Stimulated activated naive B cell treated with anti-CD40 and anti-IgM and Interleukin-4, amounts not matched to agents 10 μg/mL and 1 μg/mL and 100 μg/mL, for 72 hours (primary cell): ENCODE results near the gene CDKN2B-AS1.
"Not testable (repeated sequence)": the region's sequence is repeated elsewhere in the genome, so short reads cannot be mapped to it uniquely, and the experiment has no call there.

Experiments used
- ATAC-seq, 2 donors: fragments of 150-1000 bp; cut with Tn5 transposase; replicated peaks; 2 replicates each; pipeline ENCODE4 v1.10.0; 2021; ENCODE audit warnings: moderate library complexity in 1 of 2
- DNase-seq: peaks from one replicate; pipeline ENCODE4 v3.0.0; 2021
- H3K27ac Mint-ChIP-seq: one replicate; pipeline ENCODE4 v1.8.0; 2022; ENCODE audit warnings: mild to moderate bottlenecking, mixed read lengths
- H3K27me3 Mint-ChIP-seq, 2 donors: one replicate each; pipeline ENCODE4 v1.8.0; 2022; ENCODE audit warnings: mixed read lengths in 2 of 2
- H3K36me3 Mint-ChIP-seq, 2 donors: one replicate each; pipeline ENCODE4 v1.8.0; 2022; ENCODE audit warnings: mixed read lengths in 2 of 2, mild to moderate bottlenecking in 1 of 2
- H3K4me1 Mint-ChIP-seq, 2 donors: one replicate each; pipeline ENCODE4 v1.8.0; 2022; ENCODE audit warnings: mixed read lengths in 2 of 2, mild to moderate bottlenecking in 1 of 2
- H3K4me3 Mint-ChIP-seq, 2 donors: one replicate each; pipeline ENCODE4 v1.8.0; 2022; ENCODE audit warnings: mild to moderate bottlenecking in 2 of 2, mixed read lengths in 2 of 2, moderate library complexity in 1 of 2
- H3K9me3 Mint-ChIP-seq, 2 donors: one replicate each; pipeline ENCODE4 v1.8.0; 2022; ENCODE audit warnings: mixed read lengths in 2 of 2, mild to moderate bottlenecking in 1 of 2

Gene CDKN2B-AS1

GRCh38 chr9:21994556-21995005, at the start of gene CDKN2B-AS1:
CDKN2B-AS1 (plus strand) TSS chr9:21994791.
- peak; percentile 51 for DNase-seq
- peak within 1 kb of the TSS; percentile 98 for H3K27ac Mint-ChIP-seq
- peaks cover 10 to 14% of the 10 kb centered on the region in 2 donors for H3K27me3 Mint-ChIP-seq
- peak within 1 kb of the TSS; percentile 93 to 97 for H3K4me3 Mint-ChIP-seq
- peaks cover 21 to 40% of the 10 kb centered on the region in 2 donors for H3K4me1 Mint-ChIP-seq
- peaks cover 0 to under 1% of the 10 kb centered on the region in 2 donors for H3K9me3 Mint-ChIP-seq
- H3K36me3 Mint-ChIP-seq = peaks cover 9 to 13% of the 10 kb centered on the region in 2 donors
- peak; percentile 62 to 63 for ATAC-seq

GRCh38 chr9:21945606-21946005, 49.0 kb upstream of the CDKN2B-AS1 start:
- ATAC-seq (no peak), DNase-seq (no peak)
- Mint-ChIP-seq H3K9me3 (peaks cover 0 to 3% of the 10 kb centered on the region in 2 donors), H3K27ac (no peak overlapping the region), H3K4me3 (no peak overlapping the region), H3K4me1 (peaks cover 0 to 7% of the 10 kb centered on the region in 2 donors), H3K36me3 (peaks cover 0 to 7% of the 10 kb centered on the region in 2 donors), H3K27me3 (peaks cover 37 to 53% of the 10 kb centered on the region in 2 donors)

DNA sequence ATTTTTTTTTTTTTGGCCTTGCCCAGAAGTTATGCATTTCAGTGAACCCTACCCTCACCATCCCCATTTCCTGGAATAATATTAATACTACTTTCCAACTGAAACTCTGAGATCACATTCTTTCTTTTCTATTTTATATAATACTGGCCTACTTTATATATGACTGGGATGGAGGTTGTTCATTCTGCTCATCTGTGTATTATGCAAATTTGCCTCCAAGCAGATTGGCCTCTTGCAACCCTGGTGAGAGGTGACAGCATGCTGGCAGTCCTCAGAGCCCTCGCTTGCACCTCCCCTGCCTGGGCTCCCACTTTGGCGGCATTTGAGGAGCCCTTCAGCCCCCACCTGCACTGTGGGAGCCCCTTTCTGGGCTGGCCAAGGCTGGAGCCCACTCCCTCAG, 35.8 kb upstream of the CDKN2B-AS1 start:
- Mint-ChIP-seq H3K4me1 (no peaks in the 10 kb centered on the region), H3K4me3 (no peak overlapping the region), H3K9me3 (peaks cover 0 to 2% of the 10 kb centered on the region in 2 donors), H3K27me3 (peaks cover 45 to 53% of the 10 kb centered on the region in 2 donors), H3K36me3 (no peaks in the 10 kb centered on the region), H3K27ac (no peak overlapping the region)
- no peak for ATAC-seq
- no peak for DNase-seq

DNA sequence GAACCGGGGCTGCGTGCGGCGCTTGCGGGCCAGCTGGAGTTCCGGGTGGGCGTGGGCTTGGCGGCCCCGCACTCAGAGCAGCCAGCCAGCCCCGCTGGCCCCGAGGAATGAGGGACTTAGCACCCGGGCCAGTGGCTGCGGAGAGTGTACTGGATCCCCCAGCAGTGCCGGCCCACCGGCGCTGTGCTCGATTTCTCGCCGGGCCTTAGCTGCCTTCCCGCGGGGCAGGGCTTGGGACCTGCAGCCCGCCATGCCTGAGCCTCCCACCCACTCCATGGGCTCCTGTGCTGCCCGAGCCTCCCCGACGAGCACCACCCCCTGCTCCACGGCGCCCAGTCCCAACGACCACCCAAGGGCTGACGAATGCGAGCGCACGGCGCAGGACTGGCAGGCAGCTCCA, 35.3 kb upstream of the CDKN2B-AS1 start:
- H3K36me3 Mint-ChIP-seq, H3K27ac Mint-ChIP-seq, H3K4me3 Mint-ChIP-seq, H3K4me1 Mint-ChIP-seq, H3K9me3 Mint-ChIP-seq, DNase-seq, ATAC-seq: not testable (repeated sequence)
- peaks cover 46 to 54% of the 10 kb centered on the region in 2 donors for H3K27me3 Mint-ChIP-seq

- H3K36me3 Mint-ChIP-seq = peaks cover 0 to 10% of the 10 kb centered on the region in 2 donors
- DNase-seq (no peak), ATAC-seq (no peak)
- H3K27ac Mint-ChIP-seq = no peak overlapping the region
- peaks cover 11 to 21% of the 10 kb centered on the region in 2 donors for H3K4me1 Mint-ChIP-seq
- peaks cover 55 to 69% of the 10 kb centered on the region in 2 donors for H3K27me3 Mint-ChIP-seq
- no peak overlapping the region for H3K4me3 Mint-ChIP-seq
- H3K9me3 Mint-ChIP-seq = peaks cover under 1 to 4% of the 10 kb centered on the region in 2 donors
Measured at GRCh38 chr9:21961569-21961968, 33.0 kb upstream of the CDKN2B-AS1 start.

DNA sequence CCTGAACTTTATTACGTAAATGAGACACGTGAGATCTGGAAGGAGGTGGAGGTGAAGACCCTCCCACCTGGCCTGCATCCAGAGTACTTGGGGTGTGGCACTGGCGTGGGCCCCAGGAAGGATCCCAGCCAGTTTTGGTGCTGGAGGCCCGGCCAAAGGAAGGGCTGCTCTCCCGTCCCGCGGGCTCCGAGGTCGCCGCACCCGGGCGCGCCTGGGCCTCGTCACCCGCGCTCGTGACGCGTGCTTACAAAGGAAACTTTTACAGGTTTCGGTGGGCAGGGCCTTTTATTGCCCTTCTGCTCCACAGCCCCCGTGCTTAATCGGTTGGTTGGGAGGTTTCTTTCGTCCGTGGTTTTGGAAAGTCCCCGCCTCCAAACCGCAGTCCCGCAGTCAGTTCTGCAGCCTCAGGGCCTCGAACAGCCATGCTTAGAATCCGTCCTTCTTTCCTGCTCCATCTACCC, 29.6 kb upstream of the CDKN2B-AS1 start:
- Mint-ChIP-seq H3K9me3 (peaks cover 10 to 13% of the 10 kb centered on the region in 2 donors), H3K27me3 (peaks cover 79 to 97% of the 10 kb centered on the region in 2 donors), H3K36me3 (peaks cover 9 to 15% of the 10 kb centered on the region in 2 donors), H3K27ac (peak overlapping the region; percentile 94), H3K4me1 (peaks cover 22 to 35% of the 10 kb centered on the region in 2 donors), H3K4me3 (peak overlapping the region; percentile 77 to 80)
- ATAC-seq (peak; percentile 79 to 83), DNase-seq (peak; percentile 40)

- DNase-seq = peak; percentile 34
- H3K4me1 Mint-ChIP-seq = peaks cover 27 to 35% of the 10 kb centered on the region in 2 donors
- H3K9me3 Mint-ChIP-seq = peaks cover 12 to 13% of the 10 kb centered on the region in 2 donors
- peak overlapping the region; percentile 77 to 80 for H3K4me3 Mint-ChIP-seq
- H3K36me3 Mint-ChIP-seq = peaks cover 11 to 15% of the 10 kb centered on the region in 2 donors
- peak overlapping the region; percentile 94 for H3K27ac Mint-ChIP-seq
- peaks cover 82 to 97% of the 10 kb centered on the region in 2 donors for H3K27me3 Mint-ChIP-seq
- peak; percentile 80 to 81 for ATAC-seq
Measured at GRCh38 chr9:21965401-21965951, 29.1 kb upstream of the CDKN2B-AS1 start.

DNA sequence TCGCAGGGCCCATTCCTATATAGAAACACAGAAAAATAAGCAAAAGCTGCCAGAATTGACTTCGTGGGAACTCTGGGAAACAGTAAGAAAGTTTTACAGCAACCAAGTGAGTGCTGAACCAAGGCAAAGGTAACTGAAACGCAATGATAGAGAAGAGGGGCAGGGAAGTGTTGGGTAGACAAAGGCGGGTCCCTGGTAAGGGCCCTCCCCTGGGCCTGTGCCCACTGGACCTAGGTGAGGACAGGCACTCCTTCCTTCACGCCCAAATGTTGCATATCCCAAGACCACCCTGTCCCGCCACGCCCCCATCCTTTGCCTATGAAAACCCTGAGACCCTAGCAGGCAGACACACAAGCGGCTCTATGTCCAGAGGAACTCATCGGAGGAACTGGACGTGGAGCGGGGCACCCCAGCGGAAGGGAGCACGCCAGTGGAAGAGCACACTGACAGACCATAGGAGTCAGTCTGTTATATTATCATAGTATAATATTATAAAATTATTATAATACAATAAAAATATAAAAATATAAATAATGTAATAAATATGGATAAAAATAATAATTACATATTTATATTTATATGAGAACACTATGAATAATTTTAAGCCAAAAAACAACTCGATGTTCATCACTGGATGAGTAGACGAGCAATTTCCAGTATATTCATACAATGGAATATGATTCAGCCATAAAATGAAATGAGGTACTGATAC, 28.3 kb upstream of the CDKN2B-AS1 start:
- peaks cover 11 to 15% of the 10 kb centered on the region in 2 donors for H3K36me3 Mint-ChIP-seq
- peaks cover 84 to 100% of the 10 kb centered on the region in 2 donors for H3K27me3 Mint-ChIP-seq
- peak overlapping the region in 1 of 2 donors; percentile 80 for H3K4me3 Mint-ChIP-seq
- peaks cover 30 to 35% of the 10 kb centered on the region in 2 donors for H3K4me1 Mint-ChIP-seq
- DNase-seq (no peak), ATAC-seq (no peak)
- peaks cover 13 to 14% of the 10 kb centered on the region in 2 donors for H3K9me3 Mint-ChIP-seq
- H3K27ac Mint-ChIP-seq = peak overlapping the region; percentile 94

DNA sequence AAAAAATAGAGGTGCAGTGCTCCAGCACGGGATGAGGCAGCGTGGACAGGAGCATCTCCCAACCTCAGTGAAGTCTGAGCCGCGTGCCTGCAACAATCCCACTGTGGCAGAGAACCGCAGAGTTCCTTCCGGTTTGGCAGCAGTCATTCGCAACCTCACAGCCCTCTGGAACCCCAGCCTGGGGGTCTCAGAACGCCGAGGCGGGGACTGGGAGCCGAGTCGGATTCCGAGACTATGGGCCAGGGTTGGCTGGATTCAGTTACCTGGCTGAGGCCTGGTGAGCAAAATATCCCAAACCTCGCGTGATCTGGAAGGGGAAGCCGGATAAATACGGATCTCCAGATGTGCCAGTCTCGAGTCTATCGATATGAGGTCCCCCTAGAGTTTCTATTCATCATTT, 27.4 kb upstream of the CDKN2B-AS1 start:
- Mint-ChIP-seq H3K9me3 (peaks cover 13 to 14% of the 10 kb centered on the region in 2 donors), H3K36me3 (peaks cover 11 to 15% of the 10 kb centered on the region in 2 donors), H3K27ac (peak overlapping the region; percentile 82), H3K27me3 (peaks cover 79 to 98% of the 10 kb centered on the region in 2 donors), H3K4me1 (peaks cover 30 to 35% of the 10 kb centered on the region in 2 donors), H3K4me3 (no peak overlapping the region)
- DNase-seq = no peak
- ATAC-seq = no peak

GRCh38 chr9:21967702-21968101, 26.9 kb upstream of the CDKN2B-AS1 start:
- DNase-seq (no peak), ATAC-seq (no peak)
- peaks cover 79 to 98% of the 10 kb centered on the region in 2 donors for H3K27me3 Mint-ChIP-seq
- peaks cover 13 to 14% of the 10 kb centered on the region in 2 donors for H3K9me3 Mint-ChIP-seq
- H3K36me3 Mint-ChIP-seq = peaks cover 11 to 15% of the 10 kb centered on the region in 2 donors
- peaks cover 30 to 35% of the 10 kb centered on the region in 2 donors for H3K4me1 Mint-ChIP-seq
- peak overlapping the region; percentile 63 to 65 for H3K4me3 Mint-ChIP-seq
- peak overlapping the region; percentile 82 for H3K27ac Mint-ChIP-seq

DNA sequence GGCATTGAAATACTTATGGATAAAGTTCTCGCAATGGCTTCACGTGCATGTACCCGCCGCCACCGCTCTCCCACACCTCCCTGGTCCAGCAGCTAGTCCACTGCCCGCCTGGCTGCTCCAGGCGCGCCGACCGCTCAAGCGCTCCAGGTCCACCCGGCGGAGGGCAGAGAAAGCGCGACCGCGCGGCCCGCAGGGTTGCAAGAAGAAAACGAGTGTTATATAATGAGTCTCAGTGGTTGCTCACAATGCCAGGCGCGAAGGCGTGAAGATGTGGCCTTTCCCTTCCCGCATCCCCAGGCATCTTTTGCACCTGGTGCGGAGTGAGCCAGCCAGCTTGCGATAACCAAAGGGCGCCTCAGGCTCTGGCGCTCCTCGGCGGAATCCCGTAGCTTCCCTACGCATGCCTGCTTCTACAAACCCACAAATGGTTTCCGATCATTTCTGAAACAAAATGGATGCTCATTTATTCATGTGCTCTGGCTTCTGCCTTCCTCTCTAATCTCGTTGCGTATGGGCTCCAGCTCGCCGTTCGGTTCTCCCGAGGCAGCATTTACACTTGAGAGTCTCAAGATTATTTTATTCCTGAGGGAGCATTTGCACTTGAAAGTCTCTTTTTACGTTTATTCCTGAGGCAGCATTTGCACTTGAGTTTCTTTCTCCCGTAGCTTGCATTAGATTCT, 26.1 kb upstream of the CDKN2B-AS1 start:
- ATAC-seq (no peak), DNase-seq (no peak)
- H3K36me3 Mint-ChIP-seq = peaks cover 11 to 15% of the 10 kb centered on the region in 2 donors
- H3K4me3 Mint-ChIP-seq = peak overlapping the region; percentile 63 to 73
- peaks cover 74 to 94% of the 10 kb centered on the region in 2 donors for H3K27me3 Mint-ChIP-seq
- H3K9me3 Mint-ChIP-seq = peaks cover 12 to 13% of the 10 kb centered on the region in 2 donors
- peaks cover 30 to 37% of the 10 kb centered on the region in 2 donors for H3K4me1 Mint-ChIP-seq
- peak overlapping the region; percentile 96 for H3K27ac Mint-ChIP-seq

GRCh38 chr9:21969011-21969940, 25.3 kb upstream of the CDKN2B-AS1 start:
- H3K27me3 Mint-ChIP-seq = peaks cover 76 to 92% of the 10 kb centered on the region in 2 donors
- no peak for ATAC-seq
- peaks cover 32 to 41% of the 10 kb centered on the region in 2 donors for H3K4me1 Mint-ChIP-seq
- peak overlapping the region; percentile 63 to 73 for H3K4me3 Mint-ChIP-seq
- no peak for DNase-seq
- peak overlapping the region; percentile 96 for H3K27ac Mint-ChIP-seq
- peaks cover 12 to 13% of the 10 kb centered on the region in 2 donors for H3K9me3 Mint-ChIP-seq
- peaks cover 11 to 15% of the 10 kb centered on the region in 2 donors for H3K36me3 Mint-ChIP-seq
